Activated CD4-positive, alpha-beta T cell treated with anti-CD3 and anti-CD28 coated beads for 24 hours (primary cell): Measurements from ENCODE around the gene RETREG1.
"Not testable (repeated sequence)": the region's sequence is repeated elsewhere in the genome, so short reads cannot be mapped to it uniquely, and the experiment has no call there.

Experiments used
- DNase-seq, 2 donors: peaks; one replicate each; pipeline ENCODE4 v3.0.0-alpha.2; 2020; ENCODE audit warnings: low read depth in 2 of 2

The RETREG1 gene

GRCh38 chr5:16454686-16455085 lies 162.1 kb downstream of the RETREG1 start:
- no peak for DNase-seq

- no peak for DNase-seq
Observed at GRCh38 chr5:16453609-16454008, 163.2 kb downstream of the RETREG1 start.

- no peak for DNase-seq
Observed at GRCh38 chr5:16450163-16450562, 166.6 kb downstream of the RETREG1 start.

- DNase-seq: no peak
Observed at GRCh38 chr5:16446993-16447392, 169.8 kb downstream of the RETREG1 start.

- DNase-seq: no peak
Observed at GRCh38 chr5:16437977-16438376, 178.8 kb downstream of the RETREG1 start.

GRCh38 chr5:16436065-16436682 lies 180.6 kb downstream of the RETREG1 start:
- DNase-seq: not testable (repeated sequence)

- DNase-seq: no peak
Observed at GRCh38 chr5:16431490-16431889, 185.3 kb downstream of the RETREG1 start.

- DNase-seq: no peak
Observed at GRCh38 chr5:16430349-16431089, 186.3 kb downstream of the RETREG1 start.

GRCh38 chr5:16428359-16428758 lies 188.4 kb downstream of the RETREG1 start:
- DNase-seq: no peak

GRCh38 chr5:16427587-16427986 lies 189.2 kb downstream of the RETREG1 start:
- no peak for DNase-seq
